ENCODE results near the gene JHY.

The JHY gene

GRCh38 chr11:122848186-122848585, 34.4 kb upstream of the JHY start:
- H3K4me3 ChIP-seq (ENCODE audit: low read depth, low read length), result no peak overlapping the region
- TF ChIP-seq CTCF (IDR thresholded peaks at IDR 0.05; ENCODE audit: low read depth, low read length, missing control alignments), result no peak
- no peak for DNase-seq (ENCODE audit: low read depth)

- no peak for TF ChIP-seq CTCF (IDR thresholded peaks at IDR 0.05; ENCODE audit: low read depth, low read length, missing control alignments)
- DNase-seq (ENCODE audit: low read depth), result no peak
- no peak overlapping the region for H3K4me3 ChIP-seq (ENCODE audit: low read depth, low read length)
These were observed 32.4 kb upstream of the JHY start for GRCh38 chr11:122850076-122850631.

- peak; percentile 49 for DNase-seq (ENCODE audit: low read depth)
- no peak for TF ChIP-seq CTCF (IDR thresholded peaks at IDR 0.05; ENCODE audit: low read depth, low read length, missing control alignments)
- no peak overlapping the region; the same call in 1 of the 2 replicates for H3K4me3 ChIP-seq (ENCODE audit: low read depth, low read length)
These were observed 31.1 kb upstream of the JHY start for GRCh38 chr11:122851366-122851966.

- H3K4me3 ChIP-seq (ENCODE audit: low read depth, low read length), result no peak overlapping the region; the same call in 1 of the 2 replicates
- no peak for DNase-seq (ENCODE audit: low read depth)
- no peak for TF ChIP-seq CTCF (IDR thresholded peaks at IDR 0.05; ENCODE audit: low read depth, low read length, missing control alignments)
These were observed 30.3 kb upstream of the JHY start for GRCh38 chr11:122852074-122852795.

GRCh38 chr11:122852796-122853160, 29.8 kb upstream of the JHY start:
- TF ChIP-seq CTCF (IDR thresholded peaks at IDR 0.05; ENCODE audit: low read depth, low read length, missing control alignments), result no peak
- no peak overlapping the region for H3K4me3 ChIP-seq (ENCODE audit: low read depth, low read length)
- no peak for DNase-seq (ENCODE audit: low read depth)

- no peak for TF ChIP-seq CTCF (IDR thresholded peaks at IDR 0.05; ENCODE audit: low read depth, low read length, missing control alignments)
- DNase-seq (ENCODE audit: low read depth), result no peak
- no peak overlapping the region for H3K4me3 ChIP-seq (ENCODE audit: low read depth, low read length)
These were observed 29.3 kb upstream of the JHY start for GRCh38 chr11:122853261-122853660.
